Measurements from ENCODE around the gene ARHGAP42. TPM values are rescaled to one million over a fixed set of nuclear protein-coding genes. Genes with fewer than 3 reads are reported as not detected.

The ARHGAP42 gene
- total RNA-seq, 6 experiments from 2014 or later: 1.1 to 3.1 (median 2.3) TPM

DNA sequence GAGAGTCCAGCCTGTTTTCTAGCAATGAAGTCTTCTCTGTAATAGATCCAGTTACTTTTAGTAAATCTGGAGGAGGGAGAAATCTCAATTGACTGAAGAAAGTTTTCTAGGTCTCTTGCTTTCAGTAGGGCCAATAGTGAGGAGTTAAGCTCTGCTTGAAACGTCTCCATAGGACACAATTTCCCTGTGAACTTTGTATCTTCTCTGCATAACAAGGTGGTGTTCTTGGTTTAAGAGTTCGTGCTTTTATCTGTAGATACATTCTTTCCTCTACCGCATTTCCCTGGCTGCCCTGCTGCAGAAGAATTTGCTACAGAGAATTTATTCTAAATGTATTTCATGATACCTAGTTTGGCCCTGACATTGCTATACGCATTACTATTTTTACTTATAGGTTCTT is 183.1 kb downstream of the ARHGAP42 start:
- H3K4me1 Mint-ChIP-seq (ENCODE audit: low read depth): peaks cover 25% of the 10 kb centered on the region
- no peaks in the 10 kb centered on the region; the same call in 1 of the 2 replicates for H3K27me3 Mint-ChIP-seq (ENCODE audit: insufficient read depth)
- no peak overlapping the region for H3K4me3 Mint-ChIP-seq
- TF ChIP-seq CTCF (IDR thresholded peaks at IDR 0.05): no peak
- H3K36me3 Mint-ChIP-seq (ENCODE audit: low read depth): no peaks in the 10 kb centered on the region
- no peak overlapping the region for H3K27ac Mint-ChIP-seq
- H3K9me3 Mint-ChIP-seq: no peaks in the 10 kb centered on the region
- no peak for DNase-seq

DNA sequence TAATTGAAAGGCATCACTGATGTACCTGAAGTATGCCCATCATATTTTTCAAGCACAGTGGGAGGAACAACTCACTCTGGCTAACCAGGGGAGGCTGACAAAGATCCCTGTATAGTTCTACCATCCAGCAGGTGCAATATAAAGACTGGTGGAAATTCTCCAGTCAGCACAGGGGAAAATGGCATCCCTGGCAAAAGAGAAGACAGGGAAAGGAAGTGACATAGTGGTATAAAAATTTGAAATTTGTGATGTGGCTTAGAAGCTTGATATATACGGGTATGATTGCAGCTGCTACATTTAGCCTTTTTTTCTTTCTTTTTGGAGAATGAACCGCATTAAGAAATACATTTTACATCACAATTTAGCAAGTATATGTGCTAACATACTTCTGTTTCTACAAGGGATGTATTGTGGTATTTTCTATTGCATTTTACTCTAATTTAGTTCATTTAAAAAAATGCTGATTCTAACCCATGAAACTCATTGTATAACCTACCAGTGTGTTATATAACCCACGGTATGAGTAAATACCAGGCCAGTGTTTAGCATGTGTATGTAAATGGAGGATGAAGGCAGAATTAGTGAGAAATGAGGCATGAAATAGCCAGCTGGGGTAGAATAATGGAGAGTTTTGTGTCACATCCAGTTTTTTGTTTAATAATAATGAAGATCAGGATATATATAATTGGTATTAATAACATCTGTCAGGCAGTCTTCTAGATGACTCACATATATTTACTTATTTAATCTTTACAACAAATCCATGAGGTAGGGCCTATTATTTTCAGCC is 186.1 kb downstream of the ARHGAP42 start:
- Mint-ChIP-seq H3K4me1 (ENCODE audit: low read depth) (peaks cover 44% of the 10 kb centered on the region), H3K36me3 (ENCODE audit: low read depth) (no peaks in the 10 kb centered on the region), H3K4me3 (no peak overlapping the region), H3K9me3 (no peaks in the 10 kb centered on the region), H3K27me3 (ENCODE audit: insufficient read depth) (no peaks in the 10 kb centered on the region; the same call in 1 of the 2 replicates), H3K27ac (no peak overlapping the region)
- DNase-seq: no peak
- no peak for TF ChIP-seq CTCF (IDR thresholded peaks at IDR 0.05)

- DNase-seq: no peak
- Mint-ChIP-seq H3K36me3 (ENCODE audit: low read depth) (no peaks in the 10 kb centered on the region), H3K9me3 (no peaks in the 10 kb centered on the region), H3K4me1 (ENCODE audit: low read depth) (peaks cover 55% of the 10 kb centered on the region), H3K4me3 (no peak overlapping the region), H3K27me3 (ENCODE audit: insufficient read depth) (no peaks in the 10 kb centered on the region; the same call in 1 of the 2 replicates), H3K27ac (no peak overlapping the region)
- no peak for TF ChIP-seq CTCF (IDR thresholded peaks at IDR 0.05)
Measured at GRCh38 chr11:100874203-100874602, 187.1 kb downstream of the ARHGAP42 start.

DNA sequence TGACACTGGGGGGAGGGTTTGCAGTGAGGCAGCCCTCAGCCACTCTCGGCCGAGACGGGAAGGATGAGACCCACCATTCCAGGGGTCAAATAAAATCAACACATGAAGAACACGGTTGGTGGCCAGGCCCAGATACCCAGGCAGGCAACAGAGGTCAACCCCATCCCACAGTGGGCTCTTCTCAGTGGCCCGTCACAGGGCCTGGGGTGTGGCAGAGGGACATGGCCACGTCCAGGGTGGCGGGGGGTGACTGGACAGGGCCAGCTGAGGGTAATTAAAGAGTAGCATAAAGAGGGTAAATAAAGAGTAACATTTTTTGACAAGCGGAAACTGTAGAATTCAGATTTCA is 188.4 kb downstream of the ARHGAP42 start:
- Mint-ChIP-seq H3K9me3 (no peaks in the 10 kb centered on the region), H3K36me3 (ENCODE audit: low read depth) (peaks cover 4% of the 10 kb centered on the region; the same call in 1 of the 2 replicates), H3K27me3 (ENCODE audit: insufficient read depth) (no peaks in the 10 kb centered on the region; the same call in 1 of the 2 replicates), H3K4me3 (no peak overlapping the region), H3K27ac (no peak overlapping the region; the same call in 1 of the 2 replicates), H3K4me1 (ENCODE audit: low read depth) (peaks cover 57% of the 10 kb centered on the region)
- no peak for TF ChIP-seq CTCF (IDR thresholded peaks at IDR 0.05)
- no peak for DNase-seq

- Mint-ChIP-seq H3K4me1 (ENCODE audit: low read depth) (peaks cover 57% of the 10 kb centered on the region), H3K27ac (peak overlapping the region; percentile 93), H3K27me3 (ENCODE audit: insufficient read depth) (no peaks in the 10 kb centered on the region; the same call in 1 of the 2 replicates), H3K9me3 (peaks cover 5% of the 10 kb centered on the region; the same call in 1 of the 2 replicates), H3K4me3 (peak overlapping the region; percentile 69), H3K36me3 (ENCODE audit: low read depth) (peaks cover 19% of the 10 kb centered on the region)
- peak; percentile 91 for DNase-seq
- TF ChIP-seq CTCF (IDR thresholded peaks at IDR 0.05): no peak
Measured at GRCh38 chr11:100876815-100877520, 189.9 kb downstream of the ARHGAP42 start.

All from HFFc6 (cell line).